ENCODE results near the gene ARSG. TPM values are rescaled to one million over a fixed set of nuclear protein-coding genes. Genes with fewer than 3 reads are reported as not detected.

Gene ARSG
- total and polyA plus RNA-seq, 2 experiments from 2014 or later, result 1.7 to 5.1 TPM

DNA sequence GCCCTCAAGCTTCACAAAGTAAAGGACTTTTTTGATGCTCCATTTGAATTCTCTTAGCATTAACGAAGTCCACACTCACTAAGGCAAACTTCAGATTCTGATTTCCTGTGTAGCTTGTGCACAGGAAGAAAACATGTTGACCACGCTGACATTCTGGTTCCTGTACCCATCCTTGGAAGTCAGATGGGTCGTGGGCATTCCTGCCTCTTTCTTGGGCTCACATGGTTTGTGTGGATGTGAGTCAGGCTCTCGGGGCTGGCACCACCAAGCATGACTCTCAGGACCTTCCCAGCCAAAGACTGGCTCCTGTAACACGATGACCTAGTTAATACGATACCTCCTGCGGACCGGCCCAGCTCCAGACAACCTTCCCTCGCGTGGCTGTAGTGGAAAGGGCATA is 32.8 kb downstream of the ARSG start:
- Histone ChIP-seq H2AFZ (no peak overlapping the region), H3K27me3 (ENCODE audit: insufficient read depth) (no peaks in the 10 kb centered on the region), H4K20me1 (replicated peaks; ENCODE audit: insufficient read depth) (no peaks in the 10 kb centered on the region), H3K36me3 (ENCODE audit: insufficient read depth) (no peaks in the 10 kb centered on the region), H3K27ac (ENCODE audit: low read depth) (no peak overlapping the region), H3K9me2 (ENCODE audit: insufficient read depth) (no peaks in the 10 kb centered on the region), H3K79me2 (replicated peaks; ENCODE audit: insufficient read depth) (no peaks in the 10 kb centered on the region), H3F3A (replicated peaks; ENCODE audit: low read depth) (no peaks in the 10 kb centered on the region), H3K4me2 (no peak overlapping the region), H3K4me3 (no peak overlapping the region), H3K4me1 (ENCODE audit: insufficient read depth) (peaks cover 8% of the 10 kb centered on the region)
- Mint-ChIP-seq H3K4me1 (peaks cover 18% of the 10 kb centered on the region), H3K36me3 (ENCODE audit: low read depth) (peaks cover 8% of the 10 kb centered on the region; the same call in 2 of the 3 replicates), H3K9me3 (no peaks in the 10 kb centered on the region; the same call in 2 of the 3 replicates), H3K27me3 (ENCODE audit: insufficient read depth, low read depth, poor library complexity) (no peaks in the 10 kb centered on the region), H3K27ac (no peak overlapping the region), H3K4me3 (no peak overlapping the region)
- TF ChIP-seq, protein P1, sequence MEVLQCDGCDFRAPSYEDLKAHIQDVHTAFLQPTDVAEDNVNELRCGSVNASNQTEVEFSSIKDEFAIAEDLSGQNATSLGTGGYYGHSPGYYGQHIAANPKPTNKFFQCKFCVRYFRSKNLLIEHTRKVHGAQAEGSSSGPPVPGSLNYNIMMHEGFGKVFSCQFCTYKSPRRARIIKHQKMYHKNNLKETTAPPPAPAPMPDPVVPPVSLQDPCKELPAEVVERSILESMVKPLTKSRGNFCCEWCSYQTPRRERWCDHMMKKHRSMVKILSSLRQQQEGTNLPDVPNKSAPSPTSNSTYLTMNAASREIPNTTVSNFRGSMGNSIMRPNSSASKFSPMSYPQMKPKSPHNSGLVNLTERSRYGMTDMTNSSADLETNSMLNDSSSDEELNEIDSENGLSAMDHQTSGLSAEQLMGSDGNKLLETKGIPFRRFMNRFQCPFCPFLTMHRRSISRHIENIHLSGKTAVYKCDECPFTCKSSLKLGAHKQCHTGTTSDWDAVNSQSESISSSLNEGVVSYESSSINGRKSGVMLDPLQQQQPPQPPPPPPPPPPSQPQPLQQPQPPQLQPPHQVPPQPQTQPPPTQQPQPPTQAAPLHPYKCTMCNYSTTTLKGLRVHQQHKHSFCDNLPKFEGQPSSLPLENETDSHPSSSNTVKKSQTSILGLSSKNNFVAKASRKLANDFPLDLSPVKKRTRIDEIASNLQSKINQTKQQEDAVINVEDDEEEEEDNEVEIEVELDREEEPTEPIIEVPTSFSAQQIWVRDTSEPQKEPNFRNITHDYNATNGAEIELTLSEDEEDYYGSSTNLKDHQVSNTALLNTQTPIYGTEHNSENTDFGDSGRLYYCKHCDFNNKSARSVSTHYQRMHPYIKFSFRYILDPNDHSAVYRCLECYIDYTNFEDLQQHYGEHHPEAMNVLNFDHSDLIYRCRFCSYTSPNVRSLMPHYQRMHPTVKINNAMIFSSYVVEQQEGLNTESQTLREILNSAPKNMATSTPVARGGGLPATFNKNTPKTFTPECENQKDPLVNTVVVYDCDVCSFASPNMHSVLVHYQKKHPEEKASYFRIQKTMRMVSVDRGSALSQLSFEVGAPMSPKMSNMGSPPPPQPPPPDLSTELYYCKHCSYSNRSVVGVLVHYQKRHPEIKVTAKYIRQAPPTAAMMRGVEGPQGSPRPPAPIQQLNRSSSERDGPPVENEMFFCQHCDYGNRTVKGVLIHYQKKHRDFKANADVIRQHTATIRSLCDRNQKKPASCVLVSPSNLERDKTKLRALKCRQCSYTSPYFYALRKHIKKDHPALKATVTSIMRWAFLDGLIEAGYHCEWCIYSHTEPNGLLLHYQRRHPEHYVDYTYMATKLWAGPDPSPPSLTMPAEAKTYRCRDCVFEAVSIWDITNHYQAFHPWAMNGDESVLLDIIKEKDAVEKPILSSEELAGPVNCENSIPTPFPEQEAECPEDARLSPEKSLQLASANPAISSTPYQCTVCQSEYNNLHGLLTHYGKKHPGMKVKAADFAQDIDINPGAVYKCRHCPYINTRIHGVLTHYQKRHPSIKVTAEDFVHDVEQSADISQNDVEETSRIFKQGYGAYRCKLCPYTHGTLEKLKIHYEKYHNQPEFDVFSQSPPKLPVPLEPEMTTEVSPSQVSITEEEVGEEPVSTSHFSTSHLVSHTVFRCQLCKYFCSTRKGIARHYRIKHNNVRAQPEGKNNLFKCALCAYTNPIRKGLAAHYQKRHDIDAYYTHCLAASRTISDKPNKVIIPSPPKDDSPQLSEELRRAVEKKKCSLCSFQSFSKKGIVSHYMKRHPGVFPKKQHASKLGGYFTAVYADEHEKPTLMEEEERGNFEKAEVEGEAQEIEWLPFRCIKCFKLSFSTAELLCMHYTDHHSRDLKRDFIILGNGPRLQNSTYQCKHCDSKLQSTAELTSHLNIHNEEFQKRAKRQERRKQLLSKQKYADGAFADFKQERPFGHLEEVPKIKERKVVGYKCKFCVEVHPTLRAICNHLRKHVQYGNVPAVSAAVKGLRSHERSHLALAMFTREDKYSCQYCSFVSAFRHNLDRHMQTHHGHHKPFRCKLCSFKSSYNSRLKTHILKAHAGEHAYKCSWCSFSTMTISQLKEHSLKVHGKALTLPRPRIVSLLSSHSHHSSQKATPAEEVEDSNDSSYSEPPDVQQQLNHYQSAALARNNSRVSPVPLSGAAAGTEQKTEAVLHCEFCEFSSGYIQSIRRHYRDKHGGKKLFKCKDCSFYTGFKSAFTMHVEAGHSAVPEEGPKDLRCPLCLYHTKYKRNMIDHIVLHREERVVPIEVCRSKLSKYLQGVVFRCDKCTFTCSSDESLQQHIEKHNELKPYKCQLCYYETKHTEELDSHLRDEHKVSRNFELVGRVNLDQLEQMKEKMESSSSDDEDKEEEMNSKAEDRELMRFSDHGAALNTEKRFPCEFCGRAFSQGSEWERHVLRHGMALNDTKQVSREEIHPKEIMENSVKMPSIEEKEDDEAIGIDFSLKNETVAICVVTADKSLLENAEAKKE (CRISPR knock-in tag; IDR thresholded peaks at IDR 0.05), result no peak
- TF ChIP-seq, protein P2, sequence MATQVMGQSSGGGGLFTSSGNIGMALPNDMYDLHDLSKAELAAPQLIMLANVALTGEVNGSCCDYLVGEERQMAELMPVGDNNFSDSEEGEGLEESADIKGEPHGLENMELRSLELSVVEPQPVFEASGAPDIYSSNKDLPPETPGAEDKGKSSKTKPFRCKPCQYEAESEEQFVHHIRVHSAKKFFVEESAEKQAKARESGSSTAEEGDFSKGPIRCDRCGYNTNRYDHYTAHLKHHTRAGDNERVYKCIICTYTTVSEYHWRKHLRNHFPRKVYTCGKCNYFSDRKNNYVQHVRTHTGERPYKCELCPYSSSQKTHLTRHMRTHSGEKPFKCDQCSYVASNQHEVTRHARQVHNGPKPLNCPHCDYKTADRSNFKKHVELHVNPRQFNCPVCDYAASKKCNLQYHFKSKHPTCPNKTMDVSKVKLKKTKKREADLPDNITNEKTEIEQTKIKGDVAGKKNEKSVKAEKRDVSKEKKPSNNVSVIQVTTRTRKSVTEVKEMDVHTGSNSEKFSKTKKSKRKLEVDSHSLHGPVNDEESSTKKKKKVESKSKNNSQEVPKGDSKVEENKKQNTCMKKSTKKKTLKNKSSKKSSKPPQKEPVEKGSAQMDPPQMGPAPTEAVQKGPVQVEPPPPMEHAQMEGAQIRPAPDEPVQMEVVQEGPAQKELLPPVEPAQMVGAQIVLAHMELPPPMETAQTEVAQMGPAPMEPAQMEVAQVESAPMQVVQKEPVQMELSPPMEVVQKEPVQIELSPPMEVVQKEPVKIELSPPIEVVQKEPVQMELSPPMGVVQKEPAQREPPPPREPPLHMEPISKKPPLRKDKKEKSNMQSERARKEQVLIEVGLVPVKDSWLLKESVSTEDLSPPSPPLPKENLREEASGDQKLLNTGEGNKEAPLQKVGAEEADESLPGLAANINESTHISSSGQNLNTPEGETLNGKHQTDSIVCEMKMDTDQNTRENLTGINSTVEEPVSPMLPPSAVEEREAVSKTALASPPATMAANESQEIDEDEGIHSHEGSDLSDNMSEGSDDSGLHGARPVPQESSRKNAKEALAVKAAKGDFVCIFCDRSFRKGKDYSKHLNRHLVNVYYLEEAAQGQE (IDR thresholded peaks at IDR 0.05; ENCODE audit: unreplicated experiment), result no peak
- no peak for TF ChIP-seq CREB1 (CRISPR knock-in tag; IDR thresholded peaks at IDR 0.05; ENCODE audit: low read depth)
- TF ChIP-seq ZNF331 (CRISPR knock-in tag; IDR thresholded peaks at IDR 0.05; ENCODE audit: low read depth), result no peak
- TF ChIP-seq POLR2AphosphoS5 (IDR thresholded peaks at IDR 0.05; ENCODE audit: low read depth), result no peak
- TF ChIP-seq JUNB (IDR thresholded peaks at IDR 0.05; ENCODE audit: unreplicated experiment), result no peak
- no peak for TF ChIP-seq STAT1 (IDR thresholded peaks at IDR 0.05; ENCODE audit: unreplicated experiment)
- TF ChIP-seq, protein P3, sequence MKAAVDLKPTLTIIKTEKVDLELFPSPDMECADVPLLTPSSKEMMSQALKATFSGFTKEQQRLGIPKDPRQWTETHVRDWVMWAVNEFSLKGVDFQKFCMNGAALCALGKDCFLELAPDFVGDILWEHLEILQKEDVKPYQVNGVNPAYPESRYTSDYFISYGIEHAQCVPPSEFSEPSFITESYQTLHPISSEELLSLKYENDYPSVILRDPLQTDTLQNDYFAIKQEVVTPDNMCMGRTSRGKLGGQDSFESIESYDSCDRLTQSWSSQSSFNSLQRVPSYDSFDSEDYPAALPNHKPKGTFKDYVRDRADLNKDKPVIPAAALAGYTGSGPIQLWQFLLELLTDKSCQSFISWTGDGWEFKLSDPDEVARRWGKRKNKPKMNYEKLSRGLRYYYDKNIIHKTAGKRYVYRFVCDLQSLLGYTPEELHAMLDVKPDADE (IDR thresholded peaks at IDR 0.05), result no peak
- TF ChIP-seq EZH2phosphoT487 (IDR thresholded peaks at IDR 0.05; ENCODE audit: unreplicated experiment), result no peak
- no peak for TF ChIP-seq ZNF114 (CRISPR knock-in tag; IDR thresholded peaks at IDR 0.05)
- TF ChIP-seq NANOG (IDR thresholded peaks at IDR 0.05; ENCODE audit: borderline replicate concordance), result no peak
- TF ChIP-seq EZH2 (IDR thresholded peaks at IDR 0.05; ENCODE audit: low read depth, unreplicated experiment), result no peak
- TF ChIP-seq, protein P4, sequence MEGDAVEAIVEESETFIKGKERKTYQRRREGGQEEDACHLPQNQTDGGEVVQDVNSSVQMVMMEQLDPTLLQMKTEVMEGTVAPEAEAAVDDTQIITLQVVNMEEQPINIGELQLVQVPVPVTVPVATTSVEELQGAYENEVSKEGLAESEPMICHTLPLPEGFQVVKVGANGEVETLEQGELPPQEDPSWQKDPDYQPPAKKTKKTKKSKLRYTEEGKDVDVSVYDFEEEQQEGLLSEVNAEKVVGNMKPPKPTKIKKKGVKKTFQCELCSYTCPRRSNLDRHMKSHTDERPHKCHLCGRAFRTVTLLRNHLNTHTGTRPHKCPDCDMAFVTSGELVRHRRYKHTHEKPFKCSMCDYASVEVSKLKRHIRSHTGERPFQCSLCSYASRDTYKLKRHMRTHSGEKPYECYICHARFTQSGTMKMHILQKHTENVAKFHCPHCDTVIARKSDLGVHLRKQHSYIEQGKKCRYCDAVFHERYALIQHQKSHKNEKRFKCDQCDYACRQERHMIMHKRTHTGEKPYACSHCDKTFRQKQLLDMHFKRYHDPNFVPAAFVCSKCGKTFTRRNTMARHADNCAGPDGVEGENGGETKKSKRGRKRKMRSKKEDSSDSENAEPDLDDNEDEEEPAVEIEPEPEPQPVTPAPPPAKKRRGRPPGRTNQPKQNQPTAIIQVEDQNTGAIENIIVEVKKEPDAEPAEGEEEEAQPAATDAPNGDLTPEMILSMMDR (conservative IDR thresholded peaks at IDR 0.05; ENCODE audit: low read depth in 2 of 2), result no peak
- ATAC-seq (no peak), DNase-seq (ENCODE audit: low spot score) (no peak)
